ENCODE data around the gene ILDR2. TPM values are rescaled to one million over a fixed set of nuclear protein-coding genes. Genes with fewer than 3 reads are reported as not detected.

The ILDR2 gene
- total and polyA plus RNA-seq, 12 donors = 0.07 to 1.1 (median 0.20) TPM; not detected in 2

DNA sequence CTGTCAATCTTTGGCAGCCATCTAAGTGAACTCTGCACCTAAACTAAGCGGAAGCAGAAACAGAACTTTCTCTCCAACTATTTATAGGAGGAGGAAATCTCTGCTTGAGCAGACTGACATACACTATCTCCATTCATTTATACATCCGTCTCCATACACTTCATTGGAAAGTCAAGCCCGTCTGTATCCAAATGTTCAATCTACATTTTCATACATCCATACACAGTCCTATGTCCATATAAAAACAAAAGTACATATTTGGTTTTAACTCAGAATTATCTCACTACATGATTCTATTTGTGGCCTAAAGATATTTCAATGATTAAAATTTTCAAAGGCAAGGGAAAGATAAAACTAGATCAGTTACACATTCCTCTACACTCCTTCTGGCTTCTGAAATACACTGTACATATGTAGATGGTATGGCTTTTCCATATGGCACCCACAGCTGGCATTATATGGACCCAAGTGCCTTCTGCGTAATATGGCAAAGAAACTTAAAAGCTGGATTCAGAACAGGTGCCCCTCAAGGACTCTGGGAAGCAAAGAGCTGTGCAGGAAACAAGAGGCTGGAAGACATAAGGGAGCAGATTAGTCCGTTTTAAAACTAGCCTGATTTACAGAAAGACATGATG, 35.5 kb downstream of the ILDR2 start:
- H3K4me1 ChIP-seq (replicated peaks in 1 of 2) = no peaks in the 10 kb centered on the region
- WGBS, 4 donors = 67 to 85% (median 79%) methylated on average over 5 of the region's 5 CpGs
- intact Hi-C loops (cut with DNase I) = no loop called here
- no peaks in the 10 kb centered on the region for H3K9me3 ChIP-seq (replicated peaks in 1 of 3)
- H3K27ac ChIP-seq = no peak overlapping the region
- DNase-seq = no peak
- H3K4me3 ChIP-seq = no peak overlapping the region
- TF ChIP-seq, protein P1, sequence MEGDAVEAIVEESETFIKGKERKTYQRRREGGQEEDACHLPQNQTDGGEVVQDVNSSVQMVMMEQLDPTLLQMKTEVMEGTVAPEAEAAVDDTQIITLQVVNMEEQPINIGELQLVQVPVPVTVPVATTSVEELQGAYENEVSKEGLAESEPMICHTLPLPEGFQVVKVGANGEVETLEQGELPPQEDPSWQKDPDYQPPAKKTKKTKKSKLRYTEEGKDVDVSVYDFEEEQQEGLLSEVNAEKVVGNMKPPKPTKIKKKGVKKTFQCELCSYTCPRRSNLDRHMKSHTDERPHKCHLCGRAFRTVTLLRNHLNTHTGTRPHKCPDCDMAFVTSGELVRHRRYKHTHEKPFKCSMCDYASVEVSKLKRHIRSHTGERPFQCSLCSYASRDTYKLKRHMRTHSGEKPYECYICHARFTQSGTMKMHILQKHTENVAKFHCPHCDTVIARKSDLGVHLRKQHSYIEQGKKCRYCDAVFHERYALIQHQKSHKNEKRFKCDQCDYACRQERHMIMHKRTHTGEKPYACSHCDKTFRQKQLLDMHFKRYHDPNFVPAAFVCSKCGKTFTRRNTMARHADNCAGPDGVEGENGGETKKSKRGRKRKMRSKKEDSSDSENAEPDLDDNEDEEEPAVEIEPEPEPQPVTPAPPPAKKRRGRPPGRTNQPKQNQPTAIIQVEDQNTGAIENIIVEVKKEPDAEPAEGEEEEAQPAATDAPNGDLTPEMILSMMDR (IDR thresholded peaks at IDR 0.05) = no peak
- no peak for TF ChIP-seq POLR2A (IDR thresholded peaks at IDR 0.05)
- peaks cover 6% of the 10 kb centered on the region for H3K27me3 ChIP-seq
- no peaks in the 10 kb centered on the region for H3K36me3 ChIP-seq (replicated peaks in 1 of 2)

DNA sequence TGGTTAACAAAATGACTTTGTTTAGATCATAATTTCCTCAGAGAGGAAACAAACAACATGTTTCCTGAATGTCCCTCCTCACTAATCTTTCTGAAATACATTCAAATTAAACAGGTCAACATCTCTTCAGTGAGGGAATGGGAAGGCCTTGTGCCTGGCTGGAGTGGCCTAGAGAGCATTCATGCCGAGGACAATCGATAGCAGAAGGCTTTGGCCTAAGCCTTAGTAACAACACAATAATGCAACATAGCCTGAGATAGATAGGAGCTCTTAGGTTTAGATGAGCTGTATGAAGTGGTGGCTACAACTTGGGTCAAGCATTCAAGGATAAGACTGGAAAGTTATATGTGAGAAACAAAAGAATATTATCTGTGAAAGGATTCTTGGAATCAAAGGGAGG, 37.4 kb downstream of the ILDR2 start:
- Histone ChIP-seq H3K36me3 (replicated peaks in 1 of 2) (no peaks in the 10 kb centered on the region), H3K27me3 (peaks cover 6% of the 10 kb centered on the region), H3K4me3 (no peak overlapping the region), H3K4me1 (replicated peaks in 1 of 2) (no peaks in the 10 kb centered on the region), H3K9me3 (replicated peaks in 1 of 3) (no peaks in the 10 kb centered on the region), H3K27ac (no peak overlapping the region)
- intact Hi-C loops (cut with DNase I) = no loop called here
- no peak for DNase-seq
- TF ChIP-seq, protein P1 (IDR thresholded peaks at IDR 0.05) = no peak
- TF ChIP-seq POLR2A (IDR thresholded peaks at IDR 0.05) = no peak
- 69 to 82% (median 79%) methylated on average over 2 of the region's 2 CpGs for WGBS, 4 donors

DNA sequence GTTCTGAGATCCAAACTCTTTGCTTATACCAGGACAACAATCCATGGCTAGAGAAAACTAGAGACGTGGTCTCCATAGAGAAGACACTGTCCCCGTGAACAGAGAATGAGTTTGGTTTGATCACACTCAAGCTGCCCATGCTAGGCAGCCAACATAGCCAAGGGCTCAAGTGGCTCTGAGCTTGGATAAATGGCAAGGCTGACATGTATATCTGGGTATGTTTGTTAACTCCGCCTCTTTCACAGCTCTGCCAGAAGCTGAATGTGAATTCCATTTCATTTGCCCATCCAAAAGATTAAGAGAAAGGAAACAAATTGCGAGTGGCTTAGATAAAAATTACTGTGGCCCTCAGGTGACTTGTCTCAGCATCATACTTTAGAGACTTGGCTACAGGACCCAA, 38.0 kb downstream of the ILDR2 start:
- H3K27ac ChIP-seq = no peak overlapping the region
- no peaks in the 10 kb centered on the region for H3K9me3 ChIP-seq (replicated peaks in 1 of 3)
- intact Hi-C loops (cut with DNase I) = no loop called here
- WGBS, 4 donors = 84 to 88% (median 85%) methylated on average over 4 of the region's 4 CpGs
- H3K27me3 ChIP-seq = peaks cover 2% of the 10 kb centered on the region
- H3K4me3 ChIP-seq = no peak overlapping the region
- no peaks in the 10 kb centered on the region for H3K4me1 ChIP-seq (replicated peaks in 1 of 2)
- H3K36me3 ChIP-seq (replicated peaks in 1 of 2) = no peaks in the 10 kb centered on the region
- no peak for TF ChIP-seq POLR2A (IDR thresholded peaks at IDR 0.05)
- TF ChIP-seq, protein P1 (IDR thresholded peaks at IDR 0.05) = no peak
- DNase-seq = no peak

DNA sequence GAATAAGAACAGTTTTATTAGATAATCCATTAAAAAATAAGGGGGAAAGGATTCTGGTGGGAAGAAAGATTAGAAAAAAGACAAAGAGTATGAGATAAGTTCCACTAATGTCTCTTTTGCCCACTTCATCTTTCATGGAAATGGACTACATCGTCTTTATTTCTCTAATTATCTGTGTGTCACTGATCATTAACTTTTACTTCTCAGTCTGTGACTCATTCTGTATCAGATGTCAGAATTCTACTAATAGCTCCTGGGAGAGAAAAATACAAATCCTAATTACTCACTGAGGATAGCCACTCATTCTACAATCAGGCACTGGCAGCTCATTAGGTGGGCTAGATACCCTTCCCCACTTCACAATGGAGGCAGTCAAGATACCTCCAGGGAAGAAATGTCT, 41.7 kb downstream of the ILDR2 start:
- Histone ChIP-seq H3K36me3 (replicated peaks in 1 of 2) (no peaks in the 10 kb centered on the region), H3K4me1 (replicated peaks in 1 of 2) (no peaks in the 10 kb centered on the region), H3K9me3 (replicated peaks in 1 of 3) (no peaks in the 10 kb centered on the region), H3K27me3 (no peaks in the 10 kb centered on the region), H3K27ac (no peak overlapping the region), H3K4me3 (no peak overlapping the region)
- no peak for DNase-seq
- no peak for TF ChIP-seq POLR2A (IDR thresholded peaks at IDR 0.05)
- TF ChIP-seq, protein P1 (IDR thresholded peaks at IDR 0.05) = no peak
- WGBS, 4 donors = 48 to 74% (median 55%) methylated on average over 1 of the region's 1 CpG
- intact Hi-C loops (cut with DNase I) = no loop called here

All from adrenal gland (tissue), 12 donors.